ENCODE measurements around the gene NEK8.

- TF ChIP-seq CTCF (IDR thresholded peaks at IDR 0.05) (no peak), POLR2A (IDR thresholded peaks at IDR 0.05) (no peak)
Measured at GRCh38 chr17:28711723-28712031, 16.9 kb upstream of the NEK8 start, which contains the start of gene PROCA1.

Data from upper lobe of left lung (tissue), 4 donors.